IPS DF 19.7 (cell line): Measurements from ENCODE around the gene C13orf42.
"Not testable (repeated sequence)": the region's sequence is repeated elsewhere in the genome, so short reads cannot be mapped to it uniquely, and the experiment has no call there.

Experiments
- DNase-seq: peaks from one replicate; pipeline ENCODE4 v3.0.0-alpha.2; 2013; ENCODE audit warnings: low read depth, low spot score

The C13orf42 gene

DNA sequence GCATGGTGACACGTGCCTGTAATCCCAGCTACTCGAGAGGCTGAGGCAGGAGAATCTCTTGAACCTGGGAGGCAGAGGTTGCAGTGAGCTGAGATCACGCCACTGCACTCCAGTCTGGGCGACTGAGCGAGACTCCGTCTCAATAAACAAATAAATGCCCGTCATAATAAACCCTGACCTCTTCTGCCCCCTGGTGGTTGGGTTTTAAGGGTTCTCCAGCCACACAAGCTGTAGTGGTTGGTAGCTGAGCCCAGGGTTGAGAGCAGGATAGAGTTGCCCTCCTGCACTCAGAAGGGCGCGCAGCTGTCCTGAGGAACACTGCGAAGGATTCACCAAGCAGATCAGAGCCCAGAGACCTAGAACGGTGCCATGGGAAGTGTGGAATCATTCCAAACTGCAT, 9.8 kb upstream of the C13orf42 start:
- peak; percentile 64 for DNase-seq

DNA sequence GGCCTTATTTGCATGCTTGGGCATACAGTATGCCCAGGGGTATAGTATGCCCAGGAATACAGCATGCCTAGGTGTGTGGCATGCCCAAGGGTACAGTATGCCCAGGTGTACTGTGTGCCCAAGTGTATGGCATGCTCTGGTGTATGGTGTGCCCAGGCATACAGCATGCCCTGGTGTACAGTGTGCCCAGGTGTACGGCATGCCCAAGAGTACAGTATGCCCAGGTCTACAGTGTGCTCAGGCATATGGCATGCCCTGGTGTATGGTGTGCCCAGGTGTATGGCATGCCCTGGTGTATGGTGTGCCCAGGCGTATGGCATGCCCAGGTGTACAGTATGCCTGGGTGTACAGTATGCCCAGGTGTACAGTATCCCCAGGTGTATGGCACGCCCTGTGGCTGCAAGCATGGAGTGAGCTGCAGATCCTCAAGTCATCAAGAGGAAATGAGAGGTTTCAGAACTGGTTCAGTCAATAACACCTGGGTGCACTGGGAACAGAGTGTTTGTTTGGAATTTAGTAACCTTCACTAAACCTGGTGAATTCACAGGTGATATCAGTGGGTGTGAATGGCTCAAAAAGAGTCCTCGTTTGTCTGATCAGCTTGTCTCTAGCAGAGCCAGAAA, 7.8 kb upstream of the C13orf42 start:
- DNase-seq = no peak

DNA sequence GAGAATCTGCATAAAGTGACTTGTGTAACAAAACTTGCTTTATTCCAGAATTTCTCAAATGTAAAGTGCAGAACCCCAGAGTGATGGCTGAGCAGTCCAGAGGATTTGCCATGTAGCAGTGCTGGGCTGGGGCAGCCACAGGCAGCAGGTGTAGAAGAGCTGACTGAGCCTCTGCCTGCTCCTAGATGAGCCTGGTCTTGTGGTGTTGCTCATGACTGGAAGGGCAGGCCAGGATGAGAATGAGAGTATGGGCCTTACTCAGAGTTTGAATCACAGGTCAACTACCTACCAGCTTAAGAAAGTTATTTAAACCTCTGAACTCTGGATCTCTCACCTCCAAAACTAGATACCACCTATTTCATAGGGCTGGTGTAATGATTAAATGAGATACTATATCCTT, 2.9 kb upstream of the C13orf42 start:
- no peak for DNase-seq

- no peak for DNase-seq
Observed at GRCh38 chr13:51113186-51113881, 2.3 kb upstream of the C13orf42 start.

GRCh38 chr13:51112771-51113170, 1.7 kb upstream of the C13orf42 start:
- DNase-seq = no peak

DNA sequence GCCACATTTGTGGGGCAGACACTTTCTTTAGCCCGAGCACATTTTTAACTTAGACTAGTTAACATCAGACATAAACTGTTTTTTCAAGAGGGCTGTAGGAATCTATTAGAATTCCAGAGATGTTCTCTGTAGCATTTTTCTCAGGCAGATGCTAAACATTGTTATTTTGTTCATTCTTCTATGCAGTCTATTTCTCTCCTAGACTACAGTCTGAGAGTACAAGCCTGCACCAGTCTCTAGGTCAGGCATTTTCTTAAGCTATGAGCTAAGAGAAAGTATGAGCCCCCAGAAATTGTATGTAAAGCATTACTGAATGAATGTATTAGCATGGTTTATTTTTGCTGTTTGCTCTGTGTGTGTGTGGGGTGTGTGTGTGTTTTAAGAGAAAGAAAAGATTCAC, 923 bp upstream of the C13orf42 start:
- DNase-seq = no peak

- DNase-seq = no peak
Observed at GRCh38 chr13:51107996-51108395, 3.1 kb downstream of the C13orf42 start.

GRCh38 chr13:51105046-51105445, 6.0 kb downstream of the C13orf42 start:
- no peak for DNase-seq

- no peak for DNase-seq
Observed at GRCh38 chr13:51101636-51102235, 9.3 kb downstream of the C13orf42 start.

DNA sequence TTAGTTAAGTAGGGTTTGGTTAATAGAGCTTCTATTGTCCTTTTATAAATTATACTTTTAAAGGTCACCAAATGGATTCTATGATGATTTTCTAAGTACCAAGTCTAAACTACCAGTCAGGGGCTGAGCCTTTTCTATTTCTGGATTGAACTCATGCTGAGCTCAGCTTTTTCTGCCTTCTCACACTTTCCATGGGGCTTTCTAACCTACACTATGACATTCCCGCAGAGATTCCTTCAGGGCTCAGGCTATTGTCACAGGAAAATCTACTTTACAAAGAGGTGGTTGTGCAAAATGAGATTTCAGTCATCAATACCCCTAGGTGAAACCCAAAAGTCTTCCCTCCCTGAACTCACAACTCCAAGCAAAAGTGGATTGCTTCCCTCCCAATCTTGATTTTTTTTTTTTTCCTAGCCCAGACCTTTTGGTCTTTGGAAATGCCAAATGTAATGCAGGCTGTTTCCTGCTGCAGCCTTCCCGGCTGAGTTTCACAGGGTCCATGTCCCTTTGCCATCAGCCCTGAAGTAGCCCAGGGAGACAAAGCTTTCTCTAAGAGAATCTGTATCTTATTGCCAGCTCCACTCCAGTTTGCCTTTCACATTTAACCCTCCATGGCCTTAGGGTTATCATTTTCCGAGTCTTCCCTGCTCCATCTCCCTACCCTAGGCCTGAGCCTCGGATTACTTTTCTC, 13.6 kb downstream of the C13orf42 start:
- no peak for DNase-seq

DNA sequence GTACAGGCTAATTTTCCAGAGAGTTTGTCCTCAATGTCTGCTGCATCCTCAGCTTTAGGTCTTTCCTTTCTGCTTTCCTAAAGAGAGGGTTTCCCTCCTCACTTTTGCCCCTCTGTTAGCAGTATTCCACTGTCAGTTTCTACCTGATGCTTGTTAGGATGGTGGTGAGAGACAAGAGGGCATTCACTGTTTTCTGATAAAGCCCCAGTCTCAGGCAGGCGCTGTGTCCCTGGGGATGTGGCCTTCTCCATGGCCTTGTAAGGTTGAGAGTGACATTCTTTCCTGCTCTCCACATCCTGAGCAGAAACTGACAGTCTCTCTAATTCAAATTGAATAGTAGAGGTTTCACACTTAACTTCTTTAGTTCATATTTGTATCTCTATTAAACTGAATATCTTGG, 14.9 kb downstream of the C13orf42 start:
- no peak for DNase-seq

DNA sequence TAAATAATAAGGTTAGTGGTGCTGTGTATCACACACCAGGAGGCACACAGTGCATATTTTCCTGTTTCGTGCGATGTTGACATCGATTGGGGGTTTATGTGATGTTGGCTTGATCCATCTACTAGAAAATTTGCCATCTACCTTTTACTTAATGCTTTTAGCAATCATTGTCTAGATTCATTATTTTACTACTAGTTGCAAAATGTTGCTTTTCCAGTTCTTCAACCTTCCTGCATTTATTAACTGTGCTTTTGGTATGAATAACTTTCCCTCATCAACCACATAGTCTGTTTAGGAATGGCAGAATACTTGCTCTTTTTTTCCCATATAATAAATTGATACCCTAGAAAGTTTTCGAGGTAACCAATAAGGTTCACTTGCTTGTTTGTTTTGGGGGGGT, 17.5 kb downstream of the C13orf42 start:
- no peak for DNase-seq

GRCh38 chr13:51091839-51092238, 19.2 kb downstream of the C13orf42 start:
- no peak for DNase-seq

- DNase-seq = no peak
Observed at GRCh38 chr13:51083706-51084105, 27.4 kb downstream of the C13orf42 start.

DNA sequence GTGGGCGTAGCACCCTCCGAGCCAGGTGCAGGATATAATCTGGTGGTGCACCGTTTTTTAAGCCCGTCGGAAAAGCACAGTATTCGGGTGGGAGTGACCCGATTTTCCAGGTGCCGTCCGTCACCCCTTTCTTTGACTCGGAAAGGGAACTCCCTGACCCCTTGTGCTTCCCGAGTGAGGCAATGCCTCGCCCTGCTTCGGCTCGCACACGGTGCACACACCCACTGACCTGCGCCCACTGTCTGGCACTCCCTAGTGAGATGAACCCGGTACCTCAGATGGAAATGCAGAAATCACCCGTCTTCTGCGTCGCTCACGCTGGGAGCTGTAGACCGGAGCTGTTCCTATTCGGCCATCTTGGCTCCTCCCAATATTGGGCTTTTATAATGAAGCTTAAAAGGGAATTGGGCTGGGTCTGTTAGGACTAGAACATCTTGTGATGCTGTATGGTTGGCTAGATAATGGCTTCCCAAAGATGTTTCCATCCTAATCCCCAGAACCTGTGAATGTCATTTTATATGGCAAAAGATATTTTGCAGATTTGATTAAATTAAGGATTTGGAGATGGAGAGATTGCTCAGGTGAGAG, 30.5 kb downstream of the C13orf42 start:
- not testable (repeated sequence) for DNase-seq

- no peak for DNase-seq
Observed at GRCh38 chr13:51071493-51071892, 39.6 kb downstream of the C13orf42 start.

- peak; percentile 67 for DNase-seq
Observed at GRCh38 chr13:51070005-51070649, 40.9 kb downstream of the C13orf42 start.

DNA sequence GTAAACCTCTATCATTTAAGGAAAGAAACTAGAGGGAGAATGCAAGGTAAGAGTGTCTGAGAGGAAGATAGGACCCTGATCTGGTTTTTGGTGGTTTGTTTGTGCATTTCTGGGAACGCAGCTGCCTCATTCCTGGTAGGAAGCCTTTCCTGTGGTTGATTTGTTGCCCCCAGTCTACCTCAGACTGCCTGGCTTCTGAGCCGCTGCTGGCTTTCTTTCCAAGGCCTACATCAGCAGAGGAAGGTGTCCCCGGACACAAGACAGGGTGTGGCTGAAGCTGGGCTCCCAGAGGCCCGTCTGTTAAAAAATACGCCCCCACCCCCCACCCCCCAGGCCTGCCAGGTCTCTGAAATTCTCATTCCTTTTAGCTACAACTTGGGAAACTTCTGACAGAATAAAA, 42.6 kb downstream of the C13orf42 start:
- no peak for DNase-seq

- no peak for DNase-seq
Observed at GRCh38 chr13:51067706-51068105, 43.4 kb downstream of the C13orf42 start.

DNA sequence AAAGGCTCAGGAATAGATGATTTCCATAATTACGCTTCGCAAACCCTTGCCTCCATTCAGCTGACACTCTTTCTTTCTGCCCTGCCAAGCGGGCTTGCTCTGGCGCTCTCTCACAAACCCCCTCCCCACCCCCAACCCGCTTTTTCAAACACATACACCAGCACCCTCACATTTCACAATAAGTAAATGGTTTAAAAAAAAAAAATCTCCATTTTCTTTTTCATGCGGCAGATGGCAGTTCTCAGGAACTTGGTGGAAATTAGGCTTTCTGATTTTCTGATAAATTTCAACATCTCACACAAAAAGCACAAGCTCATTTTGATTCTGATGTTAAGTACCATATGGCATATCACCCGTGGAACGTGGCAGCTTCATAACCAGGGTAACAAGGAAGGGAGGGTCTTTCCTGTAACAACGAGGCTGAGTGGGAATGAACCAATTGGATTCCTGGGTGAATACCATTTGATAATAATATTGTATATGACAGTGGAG, 43.8 kb downstream of the C13orf42 start:
- no peak for DNase-seq

DNA sequence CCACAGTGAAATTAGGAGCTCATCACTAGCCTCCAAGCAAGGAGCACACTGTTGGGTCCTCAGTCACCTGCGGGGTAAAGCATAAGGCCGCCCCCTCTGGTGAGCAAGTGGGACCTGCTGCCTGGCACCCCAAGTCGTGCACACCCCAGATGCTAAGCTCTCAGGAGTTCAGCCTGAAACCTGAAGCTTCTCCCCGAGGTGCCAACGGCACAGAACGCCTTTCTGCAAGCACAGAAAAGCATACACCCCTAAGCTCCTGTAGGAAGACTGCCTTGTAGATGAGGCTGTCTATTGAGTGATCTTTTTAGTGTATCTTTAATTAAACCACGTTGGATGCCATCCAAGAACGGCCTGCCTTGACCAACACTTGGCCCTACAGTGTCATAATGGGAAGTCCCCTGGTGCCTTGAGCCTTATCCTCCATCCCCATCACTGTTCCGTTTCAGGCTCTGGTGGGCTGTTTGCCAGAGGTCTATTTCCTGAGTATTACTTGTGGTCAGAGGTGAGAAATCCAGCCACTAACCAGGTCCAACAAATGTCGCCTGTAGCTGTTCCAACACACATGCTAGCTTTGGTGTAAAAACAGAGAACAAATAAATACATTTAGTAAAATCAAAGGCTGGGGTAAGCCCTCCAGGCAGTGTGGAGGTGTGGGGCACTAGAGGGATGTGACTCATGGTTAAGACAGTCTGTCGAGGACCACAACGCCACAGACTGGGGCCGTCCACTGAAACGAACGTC, 44.8 kb downstream of the C13orf42 start:
- DNase-seq = no peak
